Measurements from ENCODE around the gene CSRP2.

GRCh38 chr12:76883811-76884210, 5.0 kb upstream of the CSRP2 start:
- TF ChIP-seq, protein P1, sequence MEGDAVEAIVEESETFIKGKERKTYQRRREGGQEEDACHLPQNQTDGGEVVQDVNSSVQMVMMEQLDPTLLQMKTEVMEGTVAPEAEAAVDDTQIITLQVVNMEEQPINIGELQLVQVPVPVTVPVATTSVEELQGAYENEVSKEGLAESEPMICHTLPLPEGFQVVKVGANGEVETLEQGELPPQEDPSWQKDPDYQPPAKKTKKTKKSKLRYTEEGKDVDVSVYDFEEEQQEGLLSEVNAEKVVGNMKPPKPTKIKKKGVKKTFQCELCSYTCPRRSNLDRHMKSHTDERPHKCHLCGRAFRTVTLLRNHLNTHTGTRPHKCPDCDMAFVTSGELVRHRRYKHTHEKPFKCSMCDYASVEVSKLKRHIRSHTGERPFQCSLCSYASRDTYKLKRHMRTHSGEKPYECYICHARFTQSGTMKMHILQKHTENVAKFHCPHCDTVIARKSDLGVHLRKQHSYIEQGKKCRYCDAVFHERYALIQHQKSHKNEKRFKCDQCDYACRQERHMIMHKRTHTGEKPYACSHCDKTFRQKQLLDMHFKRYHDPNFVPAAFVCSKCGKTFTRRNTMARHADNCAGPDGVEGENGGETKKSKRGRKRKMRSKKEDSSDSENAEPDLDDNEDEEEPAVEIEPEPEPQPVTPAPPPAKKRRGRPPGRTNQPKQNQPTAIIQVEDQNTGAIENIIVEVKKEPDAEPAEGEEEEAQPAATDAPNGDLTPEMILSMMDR (IDR thresholded peaks at IDR 0.05; ENCODE audit: low read depth, low read length), result no peak
- TF ChIP-seq EZH2phosphoT487 (IDR thresholded peaks at IDR 0.05; ENCODE audit: low read depth), result no peak
